Body of pancreas (tissue), 4 donors: Measurements from ENCODE around the gene KIAA2012.

Experiments
- POLR2A ChIP-seq, 3 donors: fragments of 450-650 bp; IDR thresholded peaks; one replicate each; pipeline ENCODE4 v1.6.1; 2016; ENCODE audit warnings: antibody characterized with exemption in 3 of 3, mild to moderate bottlenecking in 2 of 3
- TF ChIP-seq, protein P1 (sequence below), 7 experiments: fragments of 450-650 bp in 4 of 7; fragments of 200-600 bp in 3 of 7; sonication (generic) in 3 of 7; IDR thresholded peaks; one replicate each; pipeline ENCODE4 v1.5.1; 2016 to 2019; ENCODE audit warnings: antibody characterized with exemption in 7 of 7

DNA sequence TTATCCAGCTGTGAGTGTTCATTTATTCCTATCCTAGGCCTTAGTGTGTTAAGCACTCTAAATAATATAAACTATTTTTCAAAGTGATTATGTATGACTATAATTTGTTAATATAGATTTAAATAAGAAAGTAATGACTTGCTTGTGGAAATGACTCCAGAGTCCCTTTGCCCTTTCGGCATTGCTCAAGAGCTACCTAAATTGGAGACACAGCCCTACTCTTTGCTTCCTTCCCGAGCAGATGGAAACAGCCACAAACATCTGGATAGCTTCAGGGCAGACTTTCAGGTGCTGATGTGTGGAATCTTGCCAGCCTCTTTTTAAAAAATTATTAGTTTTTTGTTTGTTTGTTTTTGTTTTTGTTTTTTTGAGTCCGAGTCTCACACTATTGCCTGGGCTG is 121.4 kb downstream of the KIAA2012 start:
- TF ChIP-seq, protein P1, sequence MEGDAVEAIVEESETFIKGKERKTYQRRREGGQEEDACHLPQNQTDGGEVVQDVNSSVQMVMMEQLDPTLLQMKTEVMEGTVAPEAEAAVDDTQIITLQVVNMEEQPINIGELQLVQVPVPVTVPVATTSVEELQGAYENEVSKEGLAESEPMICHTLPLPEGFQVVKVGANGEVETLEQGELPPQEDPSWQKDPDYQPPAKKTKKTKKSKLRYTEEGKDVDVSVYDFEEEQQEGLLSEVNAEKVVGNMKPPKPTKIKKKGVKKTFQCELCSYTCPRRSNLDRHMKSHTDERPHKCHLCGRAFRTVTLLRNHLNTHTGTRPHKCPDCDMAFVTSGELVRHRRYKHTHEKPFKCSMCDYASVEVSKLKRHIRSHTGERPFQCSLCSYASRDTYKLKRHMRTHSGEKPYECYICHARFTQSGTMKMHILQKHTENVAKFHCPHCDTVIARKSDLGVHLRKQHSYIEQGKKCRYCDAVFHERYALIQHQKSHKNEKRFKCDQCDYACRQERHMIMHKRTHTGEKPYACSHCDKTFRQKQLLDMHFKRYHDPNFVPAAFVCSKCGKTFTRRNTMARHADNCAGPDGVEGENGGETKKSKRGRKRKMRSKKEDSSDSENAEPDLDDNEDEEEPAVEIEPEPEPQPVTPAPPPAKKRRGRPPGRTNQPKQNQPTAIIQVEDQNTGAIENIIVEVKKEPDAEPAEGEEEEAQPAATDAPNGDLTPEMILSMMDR (IDR thresholded peaks at IDR 0.05), result no peak
- TF ChIP-seq POLR2A (IDR thresholded peaks at IDR 0.05), result no peak
